Suprapubic skin (tissue), 4 donors: Measurements from ENCODE around the gene TMEM125. TPM values are rescaled to one million over a fixed set of nuclear protein-coding genes. Genes with fewer than 3 reads are reported as not detected.

Source experiments
- DNase-seq, 2 donors: peaks; one replicate each; pipeline ENCODE4 v3.0.0-alpha.2; 2019; ENCODE audit warnings: low spot score in 2 of 2
- H3K27ac ChIP-seq: fragments of 200-600 bp; sonication (generic); one replicate; pipeline ENCODE4 v1.5.1; 2019
- H3K27me3 ChIP-seq: fragments of 200-600 bp; sonication (generic); one replicate; pipeline ENCODE4 v1.5.1; 2019
- H3K36me3 ChIP-seq: fragments of 200-600 bp; sonication (generic); one replicate; pipeline ENCODE4 v1.5.1; 2019
- H3K4me1 ChIP-seq: fragments of 200-600 bp; sonication (generic); one replicate; pipeline ENCODE4 v1.5.1; 2019
- H3K4me3 ChIP-seq: fragments of 200-600 bp; sonication (generic); one replicate; pipeline ENCODE4 v1.5.1; 2019; ENCODE audit warnings: mild to moderate bottlenecking
- H3K9me3 ChIP-seq: fragments of 200-600 bp; sonication (generic); one replicate; pipeline ENCODE4 v1.5.1; 2019
- EP300 ChIP-seq: sonication (generic); formaldehyde crosslinking; IDR thresholded peaks from one replicate; pipeline ENCODE4 v1.6.1; 2017; ENCODE audit warnings: antibody characterized with exemption
- POLR2A ChIP-seq, 2 donors: fragments of 450-650 bp; IDR thresholded peaks; one replicate each; pipeline ENCODE4 v1.6.1; 2017; ENCODE audit warnings: antibody characterized with exemption in 2 of 2, mild to moderate bottlenecking in 2 of 2, moderate library complexity in 2 of 2
- POLR2AphosphoS5 ChIP-seq, 3 donors: sonication (generic); formaldehyde crosslinking; IDR thresholded peaks; one replicate each; pipeline ENCODE4 v1.6.1; 2017; ENCODE audit warnings: antibody characterized with exemption in 3 of 3
- WGBS: methylation state at CpG from one replicate; pipeline ENCODE4 v1.1.5; 2018; 5-methylcytosine and 5-hydroxymethylcytosine counted together
- total RNA-seq, 4 donors: library from RNA; depleted of rRNA; stranded (reverse); fragments of >200 nt; gene quantifications; one replicate each; pipeline ENCODE4 v1.1.0, GENCODE V29; 2016
- TF ChIP-seq, protein P1 (sequence below), 2 donors: fragments of 200-600 bp in 1 of 2; fragments of 450-650 bp in 1 of 2; sonication (generic) in 1 of 2; IDR thresholded peaks; one replicate each; pipeline ENCODE4 v1.5.1; 2016 to 2019; ENCODE audit warnings: antibody characterized with exemption in 2 of 2, mild to moderate bottlenecking in 1 of 2, moderate library complexity in 1 of 2

TMEM125 gene
- total RNA-seq, 4 donors from 2014 or later = 5.7 to 27.1 (median 14.8) TPM

DNA sequence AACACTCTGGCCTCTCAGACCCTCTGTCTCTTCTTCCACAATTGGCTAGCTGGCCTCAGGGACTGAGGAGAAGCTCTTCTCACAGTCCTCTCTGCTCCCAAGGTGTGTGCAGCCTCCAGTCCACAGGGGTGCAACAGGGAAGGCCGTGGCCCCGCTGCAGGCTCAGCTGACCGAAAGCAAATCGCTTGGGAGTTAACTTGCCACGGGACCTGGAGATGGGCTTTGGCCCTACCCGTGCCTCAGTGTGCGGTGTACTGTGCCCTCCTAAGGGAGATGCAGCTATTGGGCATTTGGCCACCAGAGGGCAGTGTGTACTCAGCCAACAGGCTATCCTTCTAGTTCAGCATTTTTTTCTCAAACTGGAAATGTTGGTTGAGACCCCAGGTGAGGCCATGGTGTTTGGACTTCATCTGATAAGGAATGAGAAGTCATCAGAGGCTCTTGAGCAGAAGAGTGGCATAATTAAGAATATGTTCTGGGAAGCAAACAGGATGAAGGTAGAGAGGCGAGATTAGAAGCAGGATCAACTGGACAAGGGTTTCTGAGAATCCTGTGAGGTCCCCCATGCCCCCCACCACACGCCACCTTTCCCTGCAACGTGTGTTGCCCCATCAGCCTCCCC, 42.5 kb upstream of the TMEM125 start:
- Histone ChIP-seq H3K36me3 (no peaks in the 10 kb centered on the region), H3K27ac (no peak overlapping the region), H3K27me3 (no peaks in the 10 kb centered on the region), H3K9me3 (no peaks in the 10 kb centered on the region), H3K4me3 (no peak overlapping the region), H3K4me1 (peaks cover 4% of the 10 kb centered on the region)
- TF ChIP-seq, protein P1, sequence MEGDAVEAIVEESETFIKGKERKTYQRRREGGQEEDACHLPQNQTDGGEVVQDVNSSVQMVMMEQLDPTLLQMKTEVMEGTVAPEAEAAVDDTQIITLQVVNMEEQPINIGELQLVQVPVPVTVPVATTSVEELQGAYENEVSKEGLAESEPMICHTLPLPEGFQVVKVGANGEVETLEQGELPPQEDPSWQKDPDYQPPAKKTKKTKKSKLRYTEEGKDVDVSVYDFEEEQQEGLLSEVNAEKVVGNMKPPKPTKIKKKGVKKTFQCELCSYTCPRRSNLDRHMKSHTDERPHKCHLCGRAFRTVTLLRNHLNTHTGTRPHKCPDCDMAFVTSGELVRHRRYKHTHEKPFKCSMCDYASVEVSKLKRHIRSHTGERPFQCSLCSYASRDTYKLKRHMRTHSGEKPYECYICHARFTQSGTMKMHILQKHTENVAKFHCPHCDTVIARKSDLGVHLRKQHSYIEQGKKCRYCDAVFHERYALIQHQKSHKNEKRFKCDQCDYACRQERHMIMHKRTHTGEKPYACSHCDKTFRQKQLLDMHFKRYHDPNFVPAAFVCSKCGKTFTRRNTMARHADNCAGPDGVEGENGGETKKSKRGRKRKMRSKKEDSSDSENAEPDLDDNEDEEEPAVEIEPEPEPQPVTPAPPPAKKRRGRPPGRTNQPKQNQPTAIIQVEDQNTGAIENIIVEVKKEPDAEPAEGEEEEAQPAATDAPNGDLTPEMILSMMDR (IDR thresholded peaks at IDR 0.05) = peak; percentile 80 to 88
- no peak for TF ChIP-seq EP300
- 21% methylated on average over 6 of the region's 10 CpGs for WGBS
- peak; percentile 87 to 88 for DNase-seq

GRCh38 chr1:43229826-43230780, 39.7 kb upstream of the TMEM125 start:
- no peak for DNase-seq
- peaks cover 9% of the 10 kb centered on the region for H3K4me1 ChIP-seq
- no peak overlapping the region for H3K27ac ChIP-seq

DNA sequence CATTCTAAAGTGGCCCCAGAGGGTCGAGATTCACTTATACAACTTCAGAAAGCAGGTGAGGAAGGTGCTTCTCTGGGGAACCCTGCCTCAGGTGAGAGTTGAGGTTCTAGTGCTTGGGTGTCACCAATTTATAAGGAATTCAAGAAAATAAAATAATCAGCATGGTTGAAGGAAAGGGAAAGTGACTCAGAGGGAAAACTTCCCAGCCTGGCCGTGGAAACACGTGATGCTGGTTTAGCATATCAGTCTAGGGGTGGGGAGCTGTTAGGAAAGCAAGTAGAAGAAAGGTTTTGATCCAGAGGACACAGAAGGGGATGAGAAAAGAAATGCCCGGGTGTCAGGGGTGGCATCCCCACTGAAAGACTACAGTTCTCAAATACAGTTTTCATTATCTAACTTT, 37.7 kb upstream of the TMEM125 start:
- WGBS = 48% methylated on average over 4 of the region's 4 CpGs
- TF ChIP-seq, protein P1 (IDR thresholded peaks at IDR 0.05) = no peak
- TF ChIP-seq EP300 (no peak), POLR2AphosphoS5 (IDR thresholded peaks at IDR 0.05) (no peak), POLR2A (IDR thresholded peaks at IDR 0.05) (no peak)
- Histone ChIP-seq H3K9me3 (no peaks in the 10 kb centered on the region), H3K4me1 (peaks cover 12% of the 10 kb centered on the region), H3K27me3 (no peaks in the 10 kb centered on the region), H3K4me3 (no peak overlapping the region), H3K27ac (no peak overlapping the region), H3K36me3 (no peaks in the 10 kb centered on the region)
- no peak for DNase-seq

More at GRCh38 chr1:43229826-43230780, 39.7 kb upstream of the TMEM125 start:
- H3K4me3 ChIP-seq = no peak overlapping the region
- TF ChIP-seq, protein P1 (IDR thresholded peaks at IDR 0.05) = no peak
- TF ChIP-seq EP300 = no peak
- no peak for TF ChIP-seq POLR2AphosphoS5 (IDR thresholded peaks at IDR 0.05)
- no peak for TF ChIP-seq POLR2A (IDR thresholded peaks at IDR 0.05)
- H3K27me3 ChIP-seq = no peaks in the 10 kb centered on the region
- H3K9me3 ChIP-seq = no peaks in the 10 kb centered on the region
- H3K36me3 ChIP-seq = no peaks in the 10 kb centered on the region
- 78% methylated on average over 6 of the region's 6 CpGs for WGBS

DNA sequence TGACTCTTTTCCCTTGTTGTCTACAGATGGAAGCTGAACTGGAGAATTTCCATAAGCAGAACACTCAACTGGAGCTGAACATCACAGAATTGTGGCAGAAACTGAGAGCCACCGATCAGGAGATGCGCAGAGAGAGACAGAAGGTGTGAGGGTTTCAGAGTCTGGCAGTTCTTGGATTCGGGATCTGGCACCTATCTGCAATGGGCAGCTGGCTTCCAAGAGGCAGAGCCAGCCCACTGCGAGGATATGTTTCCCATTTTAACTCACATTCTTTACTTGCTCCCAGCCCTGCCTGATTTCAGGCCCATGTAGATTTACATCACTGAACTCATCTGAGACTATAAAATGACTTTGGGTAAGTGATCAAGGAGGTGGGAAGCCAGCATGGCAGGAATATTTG, 37.3 kb upstream of the TMEM125 start:
- H3K4me1 ChIP-seq = peaks cover 12% of the 10 kb centered on the region
- no peak for TF ChIP-seq EP300
- TF ChIP-seq, protein P1 (IDR thresholded peaks at IDR 0.05) = no peak
- TF ChIP-seq POLR2AphosphoS5 (IDR thresholded peaks at IDR 0.05) = no peak
- no peak for TF ChIP-seq POLR2A (IDR thresholded peaks at IDR 0.05)
- DNase-seq = no peak
- H3K4me3 ChIP-seq = no peak overlapping the region
- no peaks in the 10 kb centered on the region for H3K27me3 ChIP-seq
- no peaks in the 10 kb centered on the region for H3K36me3 ChIP-seq
- no peaks in the 10 kb centered on the region for H3K9me3 ChIP-seq
- 89% methylated on average over 4 of the region's 4 CpGs for WGBS
- no peak overlapping the region for H3K27ac ChIP-seq

DNA sequence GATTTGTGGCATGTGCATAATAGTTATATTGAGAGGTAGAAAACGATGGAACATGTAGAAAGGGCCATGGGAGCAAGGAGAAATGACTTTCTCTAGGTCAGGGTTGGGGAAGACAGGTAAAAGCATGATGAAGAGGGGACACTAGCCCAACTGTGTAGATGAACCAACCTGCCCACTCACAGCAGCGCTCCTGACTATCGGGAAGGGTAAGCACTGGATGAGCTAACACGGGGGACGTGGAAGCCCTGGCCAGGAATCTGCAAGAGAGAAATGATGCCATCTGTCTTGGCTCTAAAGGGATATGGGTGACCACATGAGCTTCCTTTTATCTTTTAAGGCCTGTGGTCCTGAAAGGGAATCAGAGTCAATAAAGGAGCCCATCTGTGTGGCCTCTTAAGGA, 36.2 kb upstream of the TMEM125 start:
- 83% methylated on average over 5 of the region's 5 CpGs for WGBS
- Histone ChIP-seq H3K27me3 (no peaks in the 10 kb centered on the region), H3K36me3 (no peaks in the 10 kb centered on the region), H3K9me3 (no peaks in the 10 kb centered on the region), H3K4me3 (no peak overlapping the region), H3K27ac (no peak overlapping the region), H3K4me1 (peaks cover 24% of the 10 kb centered on the region)
- no peak for DNase-seq
- TF ChIP-seq, protein P1 (IDR thresholded peaks at IDR 0.05) = no peak
- TF ChIP-seq EP300 (no peak), POLR2A (IDR thresholded peaks at IDR 0.05) (no peak), POLR2AphosphoS5 (IDR thresholded peaks at IDR 0.05) (no peak)
